IMR-90 (cell line): ENCODE results near the gene OR10A2. TPM values are rescaled to one million over a fixed set of nuclear protein-coding genes. Genes with fewer than 3 reads are reported as not detected.

Experiments
- ATAC-seq: fragments of 200-7000 bp; cut with Tn5 transposase; 2 replicates; pipeline ENCODE4 v1.9.1; 2020; ENCODE audit warnings: low read depth, mild to moderate bottlenecking, moderate library complexity
- BruUV-seq: library from RNA; stranded (reverse); fragments of 400-500 nt; replicated peaks from 2 replicates; lab custom pipeline; 2021; lab: Mats Ljungman, UMichigan
- CTCF ChIA-PET: fragments of 300-600 bp; formaldehyde crosslinking; extraction: SDS; loops from one replicate; lab custom pipeline; 2021; ENCODE audit warnings: antibody characterized with exemption; lab: Yijun Ruan, JAX
- POLR2A ChIA-PET: fragments of 300-600 bp; sonication (Branson Sonifier 250); formaldehyde crosslinking; loops from one replicate; lab custom pipeline; 2022; ENCODE audit warnings: antibody characterized with exemption; ENCODE audit not compliant: unreplicated experiment; lab: Charles Lee
- DNase-seq: peaks from one replicate; pipeline ENCODE4 v3.0.0; 2013
- H2AFZ ChIP-seq: replicated peaks from 2 replicates; pipeline ENCODE3; 2013; ENCODE audit warnings: low read length, mild to moderate bottlenecking; ENCODE audit not compliant: poor library complexity
- H2AK5ac ChIP-seq: 2 replicates; pipeline ENCODE4 v1.6.1; 2013; ENCODE audit warnings: low read depth, low read length, inconsistent platforms
- H2AK9ac ChIP-seq: replicated peaks from 2 replicates; pipeline ENCODE3; 2013; ENCODE audit warnings: mild to moderate bottlenecking, low read depth, low read length, moderate library complexity; ENCODE audit not compliant: poor library complexity
- H2BK120ac ChIP-seq: 2 replicates; pipeline ENCODE4 v1.6.1; 2013; ENCODE audit warnings: low read depth, low read length, inconsistent platforms
- H2BK15ac ChIP-seq: 3 replicates; pipeline ENCODE4 v1.6.1; 2013; ENCODE audit warnings: low read depth, low read length, inconsistent platforms
- H2BK20ac ChIP-seq: 2 replicates; pipeline ENCODE4 v1.6.1; 2013; ENCODE audit warnings: low read depth, mild to moderate bottlenecking, inconsistent platforms, low read length, moderate library complexity
- H2BK5ac ChIP-seq: 2 replicates; pipeline ENCODE4 v1.6.1; 2013; ENCODE audit warnings: mild to moderate bottlenecking, low read depth, low read length, inconsistent platforms; ENCODE audit not compliant: poor library complexity, severe bottlenecking
- H3K14ac ChIP-seq: replicated peaks from 2 replicates; pipeline ENCODE4 v1.6.1; 2013; ENCODE audit warnings: low read depth, low read length, inconsistent platforms
- H3K18ac ChIP-seq: 2 replicates; pipeline ENCODE4 v1.6.1; 2013; ENCODE audit warnings: low read depth, low read length, control low read depth
- H3K23ac ChIP-seq: 2 replicates; pipeline ENCODE4 v1.6.1; 2013; ENCODE audit warnings: low read depth, low read length, inconsistent platforms
- H3K27ac ChIP-seq: 2 replicates; pipeline ENCODE4 v1.5.1; 2013; ENCODE audit warnings: mild to moderate bottlenecking, control low read depth, low read length; ENCODE audit not compliant: insufficient read depth
- H3K27me3 ChIP-seq: 2 replicates; pipeline ENCODE4 v1.6.1; 2013; ENCODE audit warnings: low read length; ENCODE audit not compliant: control insufficient read depth, insufficient read depth
- H3K36me3 ChIP-seq: 2 replicates; pipeline ENCODE4 v1.6.1; 2013; ENCODE audit warnings: low read length, mixed read lengths; ENCODE audit not compliant: control insufficient read depth, insufficient read depth
- H3K4ac ChIP-seq: 2 replicates; pipeline ENCODE4 v1.6.1; 2013; ENCODE audit warnings: low read depth, low read length, inconsistent platforms
- H3K4me1 ChIP-seq: 2 replicates; pipeline ENCODE4 v1.6.1; 2013; ENCODE audit warnings: low read length, mixed read lengths; ENCODE audit not compliant: control insufficient read depth, insufficient read depth
- H3K4me2 ChIP-seq: 2 replicates; pipeline ENCODE4 v1.6.1; 2013; ENCODE audit warnings: low read depth, mild to moderate bottlenecking, control low read depth, low read length, moderate library complexity
- H3K4me3 ChIP-seq: 2 replicates; pipeline ENCODE4 v1.5.1; 2013; ENCODE audit warnings: low read depth, mild to moderate bottlenecking, control low read depth, low read length, moderate library complexity; ENCODE audit not compliant: insufficient read depth
- H3K56ac ChIP-seq: 2 replicates; pipeline ENCODE4 v1.6.1; 2013; ENCODE audit warnings: low read length, inconsistent platforms; ENCODE audit not compliant: insufficient read depth; ENCODE audit errors: extremely low read depth
- H3K79me1 ChIP-seq, 2 experiments: 2 replicates each; pipeline ENCODE4 v1.6.1; 2013; ENCODE audit warnings: low read length in 2 of 2, inconsistent platforms in 1 of 2, low read depth in 1 of 2
- H3K9ac ChIP-seq: 2 replicates; pipeline ENCODE4 v1.6.1; 2013; ENCODE audit warnings: low read depth, low read length, control low read depth
- H3K9me1 ChIP-seq: 2 replicates; pipeline ENCODE4 v1.6.1; 2013; ENCODE audit warnings: low read length, inconsistent platforms; ENCODE audit not compliant: insufficient read depth
- H3K9me3 ChIP-seq: 2 replicates; pipeline ENCODE4 v1.6.1; 2013; ENCODE audit warnings: low read length; ENCODE audit not compliant: control insufficient read depth, insufficient read depth
- H4K20me1 ChIP-seq: 2 replicates; pipeline ENCODE4 v1.6.1; 2013; ENCODE audit warnings: low read length, inconsistent platforms; ENCODE audit not compliant: insufficient read depth
- H4K5ac ChIP-seq: 2 replicates; pipeline ENCODE4 v1.6.1; 2013; ENCODE audit warnings: mild to moderate bottlenecking, low read depth, low read length, control low read depth
- H4K8ac ChIP-seq, 2 experiments: 2 replicates each; pipeline ENCODE4 v1.6.1; 2013; ENCODE audit warnings: low read depth in 2 of 2, low read length in 2 of 2, control low read depth in 1 of 2, inconsistent platforms in 1 of 2
- H4K91ac ChIP-seq: 2 replicates; pipeline ENCODE4 v1.6.1; 2013; ENCODE audit warnings: low read depth, low read length, inconsistent platforms; ENCODE audit not compliant: insufficient read depth
- BHLHE40 ChIP-seq: fragments of 150-350 bp; IDR thresholded peaks from 2 replicates; pipeline ENCODE4 v1.6.1; 2016; ENCODE audit warnings: mild to moderate bottlenecking, low read depth, low read length
- CHD1 ChIP-seq: IDR thresholded peaks from 2 replicates; pipeline ENCODE4 v1.6.1; 2012; ENCODE audit warnings: low read depth, low read length, improper control_type of control experiment
- ELK1 ChIP-seq: fragments of 150-350 bp; IDR thresholded peaks from 2 replicates; pipeline ENCODE4 v1.6.1; 2016; ENCODE audit warnings: low read depth, mild to moderate bottlenecking, low read length, moderate library complexity, borderline replicate concordance
- FOS ChIP-seq: fragments of 150-350 bp; IDR thresholded peaks from 2 replicates; pipeline ENCODE4 v1.6.1; 2016; ENCODE audit warnings: low read depth, low read length
- MAFK ChIP-seq: IDR thresholded peaks from 2 replicates; pipeline ENCODE4 v1.6.1; 2012; ENCODE audit warnings: low read depth, low read length, improper control_type of control experiment
- MAZ ChIP-seq: IDR thresholded peaks from 2 replicates; pipeline ENCODE4 v1.6.1; 2012; ENCODE audit warnings: low read depth, mild to moderate bottlenecking, low read length, improper control_type of control experiment, moderate library complexity, borderline replicate concordance
- MXI1 ChIP-seq: IDR thresholded peaks from 2 replicates; pipeline ENCODE4 v1.6.1; 2012; ENCODE audit warnings: low read depth, mild to moderate bottlenecking, low read length, moderate library complexity, borderline replicate concordance
- NFE2L2 ChIP-seq: fragments of 150-350 bp; IDR thresholded peaks from 2 replicates; pipeline ENCODE4 v1.6.1; 2016; ENCODE audit warnings: low read depth, mild to moderate bottlenecking, low read length
- POLR2A ChIP-seq: IDR thresholded peaks from 2 replicates; pipeline ENCODE4 v1.6.1; 2012; ENCODE audit warnings: mild to moderate bottlenecking, low read depth, low read length
- RAD21 ChIP-seq: IDR thresholded peaks from 2 replicates; pipeline ENCODE4 v1.6.1; 2012; ENCODE audit warnings: low read length, improper control_type of control experiment
- RCOR1 ChIP-seq: IDR thresholded peaks from 2 replicates; pipeline ENCODE4 v1.6.1; 2012; ENCODE audit warnings: mild to moderate bottlenecking, low read length, improper control_type of control experiment; ENCODE audit not compliant: insufficient replicate concordance
- RFX5 ChIP-seq: IDR thresholded peaks from 2 replicates; pipeline ENCODE4 v1.8.0; 2012; ENCODE audit warnings: low read depth, mild to moderate bottlenecking, low read length, moderate library complexity
- SMC3 ChIP-seq: fragments of 150-350 bp; IDR thresholded peaks from 2 replicates; pipeline ENCODE4 v1.6.1; 2016; ENCODE audit warnings: low read depth, mild to moderate bottlenecking, antibody characterized with exemption, low read length, moderate library complexity
- WGBS, 2 experiments: methylation state at CpG; one replicate each; pipeline versions ENCODE4 v1.1.5 to v1.1.7; 2013; ENCODE audit warnings: missing lambda C conversion rate in 2 of 2; ENCODE audit not compliant: insufficient read length in 1 of 2; ENCODE audit errors: extremely low coverage in 2 of 2; 5-methylcytosine and 5-hydroxymethylcytosine counted together
- dilution Hi-C: fragments of 300-500 bp; cut with HindIII; formaldehyde crosslinking; loops from one replicate; pipeline ENCODE4 v1.14.3; 2018; ENCODE audit warnings: low sequenced_read_pairs; ENCODE audit not compliant: unreplicated experiment
- in situ Hi-C: fragments of 300-500 bp; cut with MboI; formaldehyde crosslinking; loops from 3 replicates; pipeline ENCODE4 v1.14.3; 2019; ENCODE audit warnings: low sequenced_read_pairs, inconsistent platforms, mixed read lengths
- intact Hi-C: fragments of 100-400 bp; cut with micrococcal nuclease; formaldehyde crosslinking; loops from 2 replicates; pipeline ENCODE4 v1.10.0; 2022
- polyA plus RNA-seq, 3 experiments: library from polyadenylated mRNA; depleted of rRNA; stranded (reverse); fragments of >200 nt; gene quantifications; 2 replicates each; pipeline ENCODE4 v1.2.3, GENCODE V29; 2012; ENCODE audit warnings: low replicate concordance in 1 of 3
- total RNA-seq: library from RNA; depleted of rRNA; stranded (reverse); fragments of >200 nt; gene quantifications from 2 replicates; pipeline ENCODE4 v1.2.3, GENCODE V29; 2012

OR10A2 gene
- total and polyA plus RNA-seq, 2 of the 4 experiments (the other 2 are of a cell fraction): not detected

DNA sequence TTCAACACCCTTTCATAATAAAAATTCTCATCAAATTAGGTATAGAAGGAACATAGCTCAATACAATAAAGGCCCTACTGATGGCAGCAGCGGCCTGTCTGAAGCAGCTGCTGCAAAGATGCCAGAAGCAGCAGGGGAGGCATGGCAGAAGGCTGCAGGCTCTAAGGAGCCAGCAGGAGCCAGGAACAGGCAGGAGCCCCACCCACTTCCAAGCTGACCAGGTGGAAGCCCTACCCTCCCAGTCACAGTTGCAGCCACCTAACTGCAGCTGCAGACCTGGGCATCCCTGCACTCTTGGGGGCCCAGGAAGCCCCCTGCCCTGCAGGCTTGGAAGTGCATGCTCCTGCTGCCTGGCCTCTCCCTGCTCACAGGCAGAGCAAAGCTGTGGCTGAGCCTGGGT, 45.2 kb upstream of the OR10A2 start:
- Histone ChIP-seq H3K4me2 (no peak overlapping the region), H3K27ac (no peak overlapping the region), H3K79me1 (no peaks in the 10 kb centered on the region), H4K20me1 (no peaks in the 10 kb centered on the region), H3K14ac (no peak overlapping the region), H2BK20ac (no peak overlapping the region), H4K5ac (no peak overlapping the region), H3K23ac (no peak overlapping the region), H3K36me3 (no peaks in the 10 kb centered on the region), H2AK5ac (no peak overlapping the region), H2AK9ac (no peak overlapping the region), H3K18ac (no peak overlapping the region), H4K91ac (no peak overlapping the region), H3K4me1 (no peaks in the 10 kb centered on the region), H3K4ac (no peak overlapping the region), H3K56ac (no peak overlapping the region), H4K8ac (no peak overlapping the region), H3K9me3 (no peaks in the 10 kb centered on the region), H2AFZ (no peak overlapping the region), H2BK15ac (no peak overlapping the region), H2BK120ac (no peak overlapping the region), H2BK5ac (no peak overlapping the region), H3K4me3 (no peak overlapping the region), H3K27me3 (no peaks in the 10 kb centered on the region; the same call in 1 of the 2 replicates), H3K9me1 (no peaks in the 10 kb centered on the region), H3K9ac (no peak overlapping the region)
- peak; percentile 2 for DNase-seq
- ATAC-seq: peak; percentile 48; the same call in 1 of the 2 replicates
- in situ Hi-C loops (loop anchor here (25.0 kb wide), 1 partner anchor 620 kb away; no protein-coding TSS in a partner anchor), intact Hi-C loops (loop anchor here (10.0 kb wide), 1 partner anchor 277 kb away; no protein-coding TSS in a partner anchor), dilution Hi-C loops (no loop called here)
- BruUV-seq: no TSS peak
- CTCF ChIA-PET: interaction anchor here (0.6 kb wide), 1 partner anchor 717 kb away, joined by 3 read pairs; no protein-coding TSS in a partner anchor
- POLR2A ChIA-PET: no interaction called here
- WGBS, 2 experiments: no CpG with 5 or more reads among the region's 1 CpG
- TF ChIP-seq ELK1 (no peak), MXI1 (no peak), SMC3 (no peak), RFX5 (no peak), POLR2A (no peak), FOS (no peak), CHD1 (no peak), RCOR1 (no peak), BHLHE40 (no peak), MAFK (no peak), MAZ (no peak), RAD21 (no peak), NFE2L2 (no peak)
